ENCODE measurements around the gene PCBP1.
A peak's percentile ranks its signal among the peaks of the same experiment; 100 is the strongest.

The PCBP1 gene

DNA sequence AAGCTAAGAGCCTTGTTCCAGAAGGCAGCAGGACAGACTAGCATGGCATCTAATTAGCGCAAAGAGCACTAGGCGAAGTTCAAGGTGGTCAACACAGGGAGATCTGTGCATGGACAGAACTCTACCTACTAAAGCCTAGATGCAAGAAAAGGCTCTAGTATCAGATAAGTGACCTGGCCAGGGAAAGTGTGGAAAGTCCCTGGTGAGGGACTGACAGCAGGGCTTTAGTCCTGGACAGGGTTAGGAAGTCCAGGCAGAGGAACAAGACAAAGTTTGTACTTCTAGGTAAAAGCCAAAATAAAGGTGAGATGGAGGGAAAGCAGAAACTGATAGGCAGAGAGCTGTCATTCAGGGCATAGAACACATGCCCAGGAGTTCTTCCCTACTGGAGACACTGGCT lies 45.0 kb upstream of the PCBP1 start:
- H3K4me3 ChIP-seq (replicated peaks; ENCODE audit: insufficient read depth, low read length): no peak overlapping the region
- no peak for DNase-seq (ENCODE audit: low read depth in 1 of 2, low spot score in 1 of 2)
- no peaks in the 10 kb centered on the region for H3K27me3 ChIP-seq (ENCODE audit: insufficient read depth, poor library complexity, severe bottlenecking)
- no peak for TF ChIP-seq GABPA (IDR thresholded peaks at IDR 0.05; ENCODE audit: low read depth)
- TF ChIP-seq SPI1 (IDR thresholded peaks at IDR 0.05; ENCODE audit: borderline replicate concordance, low read depth): no peak
- TF ChIP-seq, protein P1, sequence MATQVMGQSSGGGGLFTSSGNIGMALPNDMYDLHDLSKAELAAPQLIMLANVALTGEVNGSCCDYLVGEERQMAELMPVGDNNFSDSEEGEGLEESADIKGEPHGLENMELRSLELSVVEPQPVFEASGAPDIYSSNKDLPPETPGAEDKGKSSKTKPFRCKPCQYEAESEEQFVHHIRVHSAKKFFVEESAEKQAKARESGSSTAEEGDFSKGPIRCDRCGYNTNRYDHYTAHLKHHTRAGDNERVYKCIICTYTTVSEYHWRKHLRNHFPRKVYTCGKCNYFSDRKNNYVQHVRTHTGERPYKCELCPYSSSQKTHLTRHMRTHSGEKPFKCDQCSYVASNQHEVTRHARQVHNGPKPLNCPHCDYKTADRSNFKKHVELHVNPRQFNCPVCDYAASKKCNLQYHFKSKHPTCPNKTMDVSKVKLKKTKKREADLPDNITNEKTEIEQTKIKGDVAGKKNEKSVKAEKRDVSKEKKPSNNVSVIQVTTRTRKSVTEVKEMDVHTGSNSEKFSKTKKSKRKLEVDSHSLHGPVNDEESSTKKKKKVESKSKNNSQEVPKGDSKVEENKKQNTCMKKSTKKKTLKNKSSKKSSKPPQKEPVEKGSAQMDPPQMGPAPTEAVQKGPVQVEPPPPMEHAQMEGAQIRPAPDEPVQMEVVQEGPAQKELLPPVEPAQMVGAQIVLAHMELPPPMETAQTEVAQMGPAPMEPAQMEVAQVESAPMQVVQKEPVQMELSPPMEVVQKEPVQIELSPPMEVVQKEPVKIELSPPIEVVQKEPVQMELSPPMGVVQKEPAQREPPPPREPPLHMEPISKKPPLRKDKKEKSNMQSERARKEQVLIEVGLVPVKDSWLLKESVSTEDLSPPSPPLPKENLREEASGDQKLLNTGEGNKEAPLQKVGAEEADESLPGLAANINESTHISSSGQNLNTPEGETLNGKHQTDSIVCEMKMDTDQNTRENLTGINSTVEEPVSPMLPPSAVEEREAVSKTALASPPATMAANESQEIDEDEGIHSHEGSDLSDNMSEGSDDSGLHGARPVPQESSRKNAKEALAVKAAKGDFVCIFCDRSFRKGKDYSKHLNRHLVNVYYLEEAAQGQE (IDR thresholded peaks at IDR 0.05; ENCODE audit: insufficient replicate concordance, low read depth): no peak
- no peak for TF ChIP-seq POLR2AphosphoS5 (IDR thresholded peaks at IDR 0.05; ENCODE audit: low read depth)
- TF ChIP-seq, protein P2, sequence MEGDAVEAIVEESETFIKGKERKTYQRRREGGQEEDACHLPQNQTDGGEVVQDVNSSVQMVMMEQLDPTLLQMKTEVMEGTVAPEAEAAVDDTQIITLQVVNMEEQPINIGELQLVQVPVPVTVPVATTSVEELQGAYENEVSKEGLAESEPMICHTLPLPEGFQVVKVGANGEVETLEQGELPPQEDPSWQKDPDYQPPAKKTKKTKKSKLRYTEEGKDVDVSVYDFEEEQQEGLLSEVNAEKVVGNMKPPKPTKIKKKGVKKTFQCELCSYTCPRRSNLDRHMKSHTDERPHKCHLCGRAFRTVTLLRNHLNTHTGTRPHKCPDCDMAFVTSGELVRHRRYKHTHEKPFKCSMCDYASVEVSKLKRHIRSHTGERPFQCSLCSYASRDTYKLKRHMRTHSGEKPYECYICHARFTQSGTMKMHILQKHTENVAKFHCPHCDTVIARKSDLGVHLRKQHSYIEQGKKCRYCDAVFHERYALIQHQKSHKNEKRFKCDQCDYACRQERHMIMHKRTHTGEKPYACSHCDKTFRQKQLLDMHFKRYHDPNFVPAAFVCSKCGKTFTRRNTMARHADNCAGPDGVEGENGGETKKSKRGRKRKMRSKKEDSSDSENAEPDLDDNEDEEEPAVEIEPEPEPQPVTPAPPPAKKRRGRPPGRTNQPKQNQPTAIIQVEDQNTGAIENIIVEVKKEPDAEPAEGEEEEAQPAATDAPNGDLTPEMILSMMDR (IDR thresholded peaks at IDR 0.05; ENCODE audit: insufficient read depth, low read length): no peak
- peak overlapping the region; percentile 70 for H3K27ac ChIP-seq (replicated peaks)

DNA sequence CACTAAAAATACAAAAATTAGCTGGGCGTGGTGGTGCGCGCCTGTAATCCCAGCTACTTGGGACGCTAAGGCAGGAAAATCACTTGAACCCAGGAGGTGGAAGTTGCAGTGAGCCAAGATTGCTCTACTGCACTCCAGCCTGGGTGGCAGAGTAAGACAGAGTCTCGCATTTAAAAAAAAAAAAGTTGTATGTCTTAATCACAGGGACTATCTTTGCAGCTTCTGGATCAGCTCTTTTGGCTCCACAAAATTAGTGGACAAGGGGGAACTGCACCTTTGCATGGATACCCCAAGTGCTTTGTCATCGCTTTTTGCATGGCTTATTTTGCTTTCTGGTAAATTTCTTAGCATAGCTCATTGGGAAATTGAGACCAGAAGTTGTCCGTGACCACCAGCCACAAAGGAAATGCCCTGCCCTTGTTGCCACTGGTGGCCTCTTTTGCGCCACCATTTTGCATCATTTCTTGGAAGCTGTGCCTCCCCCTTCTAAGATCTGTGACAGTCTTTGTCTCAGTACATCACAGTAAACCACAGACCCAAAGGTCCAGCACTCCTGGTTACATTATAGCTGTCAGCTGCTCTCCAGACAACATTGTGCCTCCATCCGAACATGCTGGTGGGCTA lies 43.9 kb upstream of the PCBP1 start:
- Histone ChIP-seq H3K27me3 (ENCODE audit: insufficient read depth, poor library complexity, severe bottlenecking) (no peaks in the 10 kb centered on the region), H3K27ac (replicated peaks) (peak overlapping the region; percentile 70), H3K4me3 (replicated peaks; ENCODE audit: insufficient read depth, low read length) (no peak overlapping the region)
- peak; percentile 44 to 95 for DNase-seq (ENCODE audit: low read depth in 1 of 2, low spot score in 1 of 2)
- TF ChIP-seq, protein P2 (IDR thresholded peaks at IDR 0.05; ENCODE audit: insufficient read depth, low read length): no peak
- TF ChIP-seq, protein P1 (IDR thresholded peaks at IDR 0.05; ENCODE audit: insufficient replicate concordance, low read depth): no peak
- peak; percentile 81 for TF ChIP-seq POLR2AphosphoS5 (IDR thresholded peaks at IDR 0.05; ENCODE audit: low read depth)
- TF ChIP-seq GABPA (IDR thresholded peaks at IDR 0.05; ENCODE audit: low read depth): no peak
- 0 out of 2 replicates have a peak, but pooled peaks have one; percentile 2 for TF ChIP-seq SPI1 (IDR thresholded peaks at IDR 0.05; ENCODE audit: borderline replicate concordance, low read depth)

DNA sequence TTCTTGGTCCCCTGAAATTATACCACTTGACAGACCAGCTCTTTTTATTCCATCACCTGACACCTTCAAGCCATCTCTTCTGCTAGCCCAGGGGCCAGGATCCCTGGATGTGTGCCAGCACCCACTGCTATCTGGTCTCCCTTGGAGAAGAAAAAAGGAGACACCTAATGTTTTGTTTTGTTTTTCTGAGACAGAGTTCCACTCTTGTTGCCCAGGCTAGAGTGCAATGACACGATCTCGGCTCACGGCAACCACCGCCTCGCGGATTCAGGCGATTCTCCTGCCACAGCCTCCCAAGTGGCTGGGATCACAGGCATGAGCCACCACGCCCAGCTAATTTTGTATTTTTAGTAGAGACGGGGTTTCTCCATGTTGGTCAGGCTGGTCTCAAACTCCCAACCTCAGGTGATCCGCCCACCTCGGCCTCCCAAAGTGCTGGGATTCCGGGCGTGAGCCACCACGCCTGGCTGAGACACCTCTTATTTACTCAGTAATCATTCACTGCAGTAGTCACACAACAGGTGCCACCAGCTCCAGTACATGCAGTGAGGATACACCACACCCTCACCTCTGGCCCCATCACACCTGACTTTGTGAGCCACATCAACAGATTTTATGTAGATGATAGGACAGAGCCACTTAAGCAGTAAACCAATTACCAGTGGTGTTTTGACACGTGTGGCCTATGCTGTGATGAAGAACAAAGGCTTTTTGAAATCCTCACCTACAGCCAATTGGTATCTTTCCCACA lies 42.8 kb upstream of the PCBP1 start:
- no peak for DNase-seq (ENCODE audit: low read depth in 1 of 2, low spot score in 1 of 2)
- Histone ChIP-seq H3K27me3 (ENCODE audit: insufficient read depth, poor library complexity, severe bottlenecking) (no peaks in the 10 kb centered on the region), H3K27ac (replicated peaks) (peak overlapping the region; percentile 70), H3K4me3 (replicated peaks; ENCODE audit: insufficient read depth, low read length) (no peak overlapping the region)
- TF ChIP-seq SPI1 (IDR thresholded peaks at IDR 0.05; ENCODE audit: borderline replicate concordance, low read depth): no peak
- TF ChIP-seq, protein P2 (IDR thresholded peaks at IDR 0.05; ENCODE audit: insufficient read depth, low read length): no peak
- TF ChIP-seq POLR2AphosphoS5 (IDR thresholded peaks at IDR 0.05; ENCODE audit: low read depth): peak; percentile 23; the same call in 1 of the 2 replicates
- no peak for TF ChIP-seq GABPA (IDR thresholded peaks at IDR 0.05; ENCODE audit: low read depth)
- TF ChIP-seq, protein P1 (IDR thresholded peaks at IDR 0.05; ENCODE audit: insufficient replicate concordance, low read depth): no peak
